Body of pancreas (tissue), 4 donors: Measurements from ENCODE around the gene DDIT4. TPM values are rescaled to one million over a fixed set of nuclear protein-coding genes. Genes with fewer than 3 reads are reported as not detected.
A peak's percentile ranks its signal among the peaks of the same experiment; 100 is the strongest.
"Not testable (repeated sequence)": the region's sequence is repeated elsewhere in the genome, so short reads cannot be mapped to it uniquely, and the experiment has no call there.

Source experiments
- ATAC-seq: fragments of 150-250 bp; one replicate; pipeline ENCODE4 v1.9.1; 2016
- DNase-seq, 4 donors: peaks; one replicate each; pipeline ENCODE4 v3.0.0-alpha.2; 2019
- H3K27ac ChIP-seq, 4 donors: fragments of 200-600 bp; sonication (generic); 1 replicate in 3 of 4; 2 replicates in 1 of 4; pipeline versions ENCODE4 v1.5.1 to v1.6.1; 2016 to 2019; ENCODE audit warnings: mild to moderate bottlenecking in 1 of 4, mixed read lengths in 1 of 4, moderate library complexity in 1 of 4
- H3K27me3 ChIP-seq, 2 donors: fragments of 200-600 bp; sonication (generic); one replicate each; pipeline ENCODE4 v1.6.0; 2016; ENCODE audit warnings: mild to moderate bottlenecking in 1 of 2
- H3K36me3 ChIP-seq, 2 donors: fragments of 200-600 bp; sonication (generic); replicated peaks in 1 of 2; 2 replicates each; pipeline ENCODE4 v1.5.1; 2016; ENCODE audit warnings: low read depth in 2 of 2; ENCODE audit not compliant: insufficient read depth in 1 of 2
- H3K4me1 ChIP-seq: fragments of 200-600 bp; sonication (generic); one replicate; pipeline ENCODE4 v1.6.0; 2016
- H3K4me3 ChIP-seq, 2 donors: fragments of 200-600 bp; sonication (generic); 1 replicate in 1 of 2; 2 replicates in 1 of 2; pipeline ENCODE4 v1.5.1; 2016 to 2019
- H3K9me3 ChIP-seq, 3 donors: fragments of 200-600 bp; sonication (generic); 1 replicate in 2 of 3; 2 replicates in 1 of 3; pipeline ENCODE4 v1.5.1; 2016
- CTCF ChIP-seq, 7 experiments: fragments of 450-650 bp in 4 of 7; fragments of 200-600 bp in 3 of 7; sonication (generic) in 3 of 7; IDR thresholded peaks; one replicate each; pipeline ENCODE4 v1.5.1; 2016 to 2019; ENCODE audit warnings: antibody characterized with exemption in 7 of 7
- POLR2A ChIP-seq, 3 donors: fragments of 450-650 bp; IDR thresholded peaks; one replicate each; pipeline ENCODE4 v1.6.1; 2016; ENCODE audit warnings: antibody characterized with exemption in 3 of 3, mild to moderate bottlenecking in 2 of 3
- WGBS, 2 donors: methylation state at CpG; one replicate each; pipeline ENCODE4 v1.1.5; 2017; 5-methylcytosine and 5-hydroxymethylcytosine counted together
- intact Hi-C: fragments of 100-400 bp; cut with DNase I; formaldehyde crosslinking; loops from one replicate; pipeline ENCODE4 v1.15.1; 2023
- total RNA-seq, 2 donors: library from RNA; depleted of rRNA; stranded (reverse); fragments of >200 nt; gene quantifications; one replicate each; pipeline ENCODE4 v1.1.0, GENCODE V29; 2016

Gene DDIT4
- total RNA-seq, 2 donors from 2014 or later = 238 to 269 TPM

GRCh38 chr10:72248468-72249151 lies 25.1 kb upstream of the DDIT4 start:
- peak overlapping the region; percentile 85 to 97 (median 95) for H3K27ac ChIP-seq
- H3K9me3 ChIP-seq = no peaks in the 10 kb centered on the region
- TF ChIP-seq CTCF (IDR thresholded peaks at IDR 0.05) (peak in 1 of 7 experiments; percentile 19), POLR2A (IDR thresholded peaks at IDR 0.05) (peak; percentile 47 to 89 (median 80))
- ATAC-seq = peak; percentile 95
- H3K4me3 ChIP-seq = no peak overlapping the region
- no peaks in the 10 kb centered on the region for H3K36me3 ChIP-seq
- H3K27me3 ChIP-seq = no peaks in the 10 kb centered on the region
- peaks cover 86% of the 10 kb centered on the region for H3K4me1 ChIP-seq
- DNase-seq = peak; percentile 84 to 95 (median 92)
- 15 to 22% methylated on average over 10 of the region's 10 CpGs for WGBS, 2 donors
- intact Hi-C loops = no loop called here

- DNase-seq, H3K9me3 ChIP-seq, H3K27me3 ChIP-seq, intact Hi-C loops, ATAC-seq, H3K36me3 ChIP-seq, H3K4me3 ChIP-seq: not testable (repeated sequence)
- H3K27ac ChIP-seq = peak overlapping the region; percentile 85 to 97 (median 95)
- WGBS, 2 donors = 87 to 88% methylated on average over 17 of the region's 17 CpGs
- H3K4me1 ChIP-seq = peaks cover 86% of the 10 kb centered on the region
Measured at GRCh38 chr10:72249176-72249862, 24.4 kb upstream of the DDIT4 start.

GRCh38 chr10:72250666-72251065 lies 23.1 kb upstream of the DDIT4 start:
- H3K27ac ChIP-seq = peak overlapping the region in 2 of 4 donors; percentile 13 to 44
- TF ChIP-seq POLR2A (IDR thresholded peaks at IDR 0.05) (no peak), CTCF (IDR thresholded peaks at IDR 0.05) (no peak)
- intact Hi-C loops = no loop called here
- no peaks in the 10 kb centered on the region for H3K9me3 ChIP-seq
- no peak overlapping the region for H3K4me3 ChIP-seq
- ATAC-seq (no peak), DNase-seq (peak in 2 of 4 donors; percentile 47 to 60)
- 88% methylated on average over 1 of the region's 1 CpG; no CpG with 5 or more reads in 1 of the 2 donors for WGBS, 2 donors
- peaks cover 86% of the 10 kb centered on the region for H3K4me1 ChIP-seq
- H3K36me3 ChIP-seq = no peaks in the 10 kb centered on the region
- H3K27me3 ChIP-seq = no peaks in the 10 kb centered on the region

- 85 to 91% methylated on average over 6 of the region's 6 CpGs for WGBS, 2 donors
- TF ChIP-seq POLR2A (IDR thresholded peaks at IDR 0.05) (no peak), CTCF (IDR thresholded peaks at IDR 0.05) (no peak)
- no peaks in the 10 kb centered on the region for H3K9me3 ChIP-seq
- no peak overlapping the region for H3K27ac ChIP-seq
- intact Hi-C loops = no loop called here
- H3K4me3 ChIP-seq = no peak overlapping the region
- DNase-seq = no peak
- ATAC-seq = no peak
- no peaks in the 10 kb centered on the region for H3K27me3 ChIP-seq
- H3K36me3 ChIP-seq = no peaks in the 10 kb centered on the region
- peaks cover 88% of the 10 kb centered on the region for H3K4me1 ChIP-seq
Measured at GRCh38 chr10:72251635-72252034, 22.1 kb upstream of the DDIT4 start.

GRCh38 chr10:72252972-72253371 lies 20.8 kb upstream of the DDIT4 start:
- peaks cover 83% of the 10 kb centered on the region for H3K4me1 ChIP-seq

More at GRCh38 chr10:72252972-72253371, 20.8 kb upstream of the DDIT4 start:
- Histone ChIP-seq H3K27ac (peak overlapping the region in 2 of 4 donors; percentile 92 to 96), H3K9me3 (no peaks in the 10 kb centered on the region), H3K4me3 (no peak overlapping the region), H3K36me3 (no peaks in the 10 kb centered on the region), H3K27me3 (no peaks in the 10 kb centered on the region)
- intact Hi-C loops = no loop called here
- DNase-seq (no peak), ATAC-seq (no peak)
- no peak for TF ChIP-seq CTCF (IDR thresholded peaks at IDR 0.05)
- TF ChIP-seq POLR2A (IDR thresholded peaks at IDR 0.05) = no peak
- WGBS, 2 donors = 89 to 93% methylated on average over 3 of the region's 3 CpGs
